Panc1 (cell line): Measurements from ENCODE around the gene RNF169. TPM values are rescaled to one million over a fixed set of nuclear protein-coding genes. Genes with fewer than 3 reads are reported as not detected.
A peak's percentile ranks its signal among the peaks of the same experiment; 100 is the strongest.

Experiments
- ATAC-seq: fragments of 200-7000 bp; cut with Tn5 transposase; 2 replicates; pipeline ENCODE4 v1.9.1; 2020; ENCODE audit warnings: mild to moderate bottlenecking, moderate library complexity
- BruUV-seq: library from RNA; stranded (reverse); fragments of 400-500 nt; replicated peaks from 2 replicates; lab custom pipeline; 2021; lab: Mats Ljungman, UMichigan
- CTCF ChIA-PET: fragments of 300-600 bp; sonication (Branson Sonifier 250); formaldehyde crosslinking; loops from one replicate; lab custom pipeline; 2022; ENCODE audit warnings: antibody characterized with exemption; lab: Charles Lee
- POLR2A ChIA-PET: fragments of 300-600 bp; sonication (Branson Sonifier 250); formaldehyde crosslinking; loops from one replicate; lab custom pipeline; 2022; ENCODE audit warnings: antibody characterized with exemption; lab: Charles Lee
- DNase-seq: peaks from one replicate; pipeline ENCODE4 v3.0.0-alpha.2; 2010; ENCODE audit warnings: low read depth, low spot score
- H3K27ac ChIP-seq: 2 replicates; pipeline ENCODE4 v1.5.1; 2011; ENCODE audit warnings: mild to moderate bottlenecking, low read length, inconsistent platforms
- H3K27me3 ChIP-seq: fragments of 200-500 bp; sonication (Bioruptor generic); 2 replicates; pipeline ENCODE4 v1.6.0; 2014; ENCODE audit warnings: low read length, inconsistent platforms; ENCODE audit not compliant: control insufficient read depth, insufficient read depth
- H3K36me3 ChIP-seq: fragments of 200-500 bp; sonication (Bioruptor generic); 2 replicates; pipeline ENCODE4 v1.5.1; 2014; ENCODE audit warnings: inconsistent platforms, mild to moderate bottlenecking, low read length, moderate library complexity; ENCODE audit not compliant: control insufficient read depth, insufficient read depth
- H3K4me1 ChIP-seq: 2 replicates; pipeline ENCODE4 v1.5.1; 2011; ENCODE audit warnings: inconsistent platforms, mild to moderate bottlenecking, low read length, moderate library complexity; ENCODE audit not compliant: control insufficient read depth, insufficient read depth
- H3K4me3 ChIP-seq, 2 experiments: 2 replicates each; pipeline ENCODE4 v1.5.1; 2011 to 2012; ENCODE audit warnings: low read depth in 2 of 2, low read length in 2 of 2, mild to moderate bottlenecking in 2 of 2, inconsistent platforms in 1 of 2, moderate library complexity in 1 of 2
- H3K9me3 ChIP-seq: fragments of 200-500 bp; sonication (Bioruptor generic); 2 replicates; pipeline ENCODE4 v1.5.1; 2014; ENCODE audit warnings: low read depth, mild to moderate bottlenecking, inconsistent platforms, low read length, moderate library complexity; ENCODE audit not compliant: control insufficient read depth, insufficient read depth
- POLR2AphosphoS5 ChIP-seq: IDR thresholded peaks from 2 replicates; pipeline ENCODE4 v1.6.1; 2012; ENCODE audit warnings: mild to moderate bottlenecking, low read depth, low read length, moderate library complexity
- REST ChIP-seq, 2 experiments: IDR thresholded peaks; 2 replicates each; pipeline ENCODE4 v1.6.1; 2011 to 2012; ENCODE audit warnings: low read depth in 2 of 2, control low read depth in 1 of 2, low read length in 1 of 2, mild to moderate bottlenecking in 1 of 2, moderate library complexity in 1 of 2; ENCODE audit not compliant: insufficient read depth in 1 of 2
- SIN3A ChIP-seq: IDR thresholded peaks from 2 replicates; pipeline ENCODE4 v1.6.1; 2012; ENCODE audit warnings: low read depth, mild to moderate bottlenecking, low read length, moderate library complexity, borderline replicate concordance; ENCODE audit not compliant: insufficient read depth
- TCF7L2 ChIP-seq: IDR thresholded peaks from 2 replicates; pipeline ENCODE4 v1.6.1; 2011; ENCODE audit warnings: mild to moderate bottlenecking, low read depth, low read length, inconsistent platforms
- in situ Hi-C: cut with HindIII; loops from 2 replicates; pipeline ENCODE4 v1.10.0; 2016; ENCODE audit warnings: low sequenced_read_pairs, low pct_unique_long_range_greater_than_20kb
- intact Hi-C: fragments of 100-400 bp; cut with micrococcal nuclease; formaldehyde crosslinking; loops from one replicate; pipeline ENCODE4 v1.10.0; 2022; ENCODE audit not compliant: unreplicated experiment
- total RNA-seq: library from RNA; stranded (reverse); gene quantifications from one replicate; pipeline ENCODE4 v1.2.1, GENCODE V29; 2021; ENCODE audit not compliant: unreplicated experiment
- TF ChIP-seq, protein P1 (sequence below): fragments of 450-650 bp; IDR thresholded peaks from 2 replicates; pipeline ENCODE4 v1.5.1; 2017; ENCODE audit warnings: mild to moderate bottlenecking

Gene RNF169
- total RNA-seq, 1 experiment from 2014 or later, result 23.6 TPM

GRCh38 chr11:74755395-74755995 lies 6.8 kb downstream of the RNF169 start:
- no peak overlapping the region for H3K4me3 ChIP-seq
- peak overlapping the region; percentile 58 for H3K27ac ChIP-seq
- in situ Hi-C loops, result no loop called here
- no TSS peak for BruUV-seq
- H3K27me3 ChIP-seq, result no peaks in the 10 kb centered on the region
- CTCF ChIA-PET, result no interaction called here
- peaks cover 24% of the 10 kb centered on the region for H3K4me1 ChIP-seq
- peak; percentile 57 for ATAC-seq
- no peaks in the 10 kb centered on the region for H3K36me3 ChIP-seq
- intact Hi-C loops, result no loop called here
- POLR2A ChIA-PET, result no interaction called here
- DNase-seq, result no peak
- peaks cover 5% of the 10 kb centered on the region; the same call in 1 of the 2 replicates for H3K9me3 ChIP-seq
- TF ChIP-seq SIN3A (no peak), TCF7L2 (no peak), REST (IDR thresholded peaks at IDR 0.05; ENCODE audit: insufficient read depth in 1 of 2, low read depth in 2 of 2, low read length in 1 of 2) (no peak)

DNA sequence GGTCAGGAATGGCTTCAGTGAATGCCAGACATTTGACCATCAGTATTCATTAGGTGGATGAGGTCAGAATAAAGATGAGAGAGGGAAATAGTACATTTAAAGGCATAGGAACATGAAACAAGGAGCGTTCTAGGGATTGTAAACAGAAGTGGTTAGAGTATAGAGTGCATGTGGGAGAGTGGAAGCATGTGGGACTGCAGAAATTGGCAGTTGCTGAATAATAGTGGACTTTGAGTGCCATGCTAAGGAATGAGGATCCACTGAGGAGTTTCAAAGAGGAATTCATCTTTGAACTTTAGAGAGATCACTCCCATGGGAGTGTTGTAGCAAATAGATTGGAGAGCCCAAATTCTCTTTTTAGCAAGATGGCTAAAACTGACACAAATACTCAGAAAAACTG lies 7.9 kb downstream of the RNF169 start:
- peaks cover 24% of the 10 kb centered on the region for H3K4me1 ChIP-seq
- no TSS peak for BruUV-seq
- no peaks in the 10 kb centered on the region for H3K27me3 ChIP-seq
- DNase-seq (no peak), ATAC-seq (no peak)
- POLR2A ChIA-PET, result no interaction called here
- intact Hi-C loops, result no loop called here
- CTCF ChIA-PET, result no interaction called here
- no peak for TF ChIP-seq SIN3A
- no peak for TF ChIP-seq REST (IDR thresholded peaks at IDR 0.05; ENCODE audit: insufficient read depth in 1 of 2, low read depth in 2 of 2, low read length in 1 of 2)
- no peak for TF ChIP-seq TCF7L2
- TF ChIP-seq, protein P1, sequence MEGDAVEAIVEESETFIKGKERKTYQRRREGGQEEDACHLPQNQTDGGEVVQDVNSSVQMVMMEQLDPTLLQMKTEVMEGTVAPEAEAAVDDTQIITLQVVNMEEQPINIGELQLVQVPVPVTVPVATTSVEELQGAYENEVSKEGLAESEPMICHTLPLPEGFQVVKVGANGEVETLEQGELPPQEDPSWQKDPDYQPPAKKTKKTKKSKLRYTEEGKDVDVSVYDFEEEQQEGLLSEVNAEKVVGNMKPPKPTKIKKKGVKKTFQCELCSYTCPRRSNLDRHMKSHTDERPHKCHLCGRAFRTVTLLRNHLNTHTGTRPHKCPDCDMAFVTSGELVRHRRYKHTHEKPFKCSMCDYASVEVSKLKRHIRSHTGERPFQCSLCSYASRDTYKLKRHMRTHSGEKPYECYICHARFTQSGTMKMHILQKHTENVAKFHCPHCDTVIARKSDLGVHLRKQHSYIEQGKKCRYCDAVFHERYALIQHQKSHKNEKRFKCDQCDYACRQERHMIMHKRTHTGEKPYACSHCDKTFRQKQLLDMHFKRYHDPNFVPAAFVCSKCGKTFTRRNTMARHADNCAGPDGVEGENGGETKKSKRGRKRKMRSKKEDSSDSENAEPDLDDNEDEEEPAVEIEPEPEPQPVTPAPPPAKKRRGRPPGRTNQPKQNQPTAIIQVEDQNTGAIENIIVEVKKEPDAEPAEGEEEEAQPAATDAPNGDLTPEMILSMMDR, result no peak
- no peak for TF ChIP-seq POLR2AphosphoS5
- H3K27ac ChIP-seq, result no peak overlapping the region
- H3K36me3 ChIP-seq, result no peaks in the 10 kb centered on the region
- H3K9me3 ChIP-seq, result peaks cover 5% of the 10 kb centered on the region; the same call in 1 of the 2 replicates
- in situ Hi-C loops, result no loop called here
- no peak overlapping the region for H3K4me3 ChIP-seq
